ENCODE results near the gene SDHB. TPM values are rescaled to one million over a fixed set of nuclear protein-coding genes. Genes with fewer than 3 reads are reported as not detected.

The SDHB gene
- polyA plus RNA-seq, 1 donor (not counting 4 experiments of a cell fraction or from before 2014, with no cell fraction given) = 228 TPM

DNA sequence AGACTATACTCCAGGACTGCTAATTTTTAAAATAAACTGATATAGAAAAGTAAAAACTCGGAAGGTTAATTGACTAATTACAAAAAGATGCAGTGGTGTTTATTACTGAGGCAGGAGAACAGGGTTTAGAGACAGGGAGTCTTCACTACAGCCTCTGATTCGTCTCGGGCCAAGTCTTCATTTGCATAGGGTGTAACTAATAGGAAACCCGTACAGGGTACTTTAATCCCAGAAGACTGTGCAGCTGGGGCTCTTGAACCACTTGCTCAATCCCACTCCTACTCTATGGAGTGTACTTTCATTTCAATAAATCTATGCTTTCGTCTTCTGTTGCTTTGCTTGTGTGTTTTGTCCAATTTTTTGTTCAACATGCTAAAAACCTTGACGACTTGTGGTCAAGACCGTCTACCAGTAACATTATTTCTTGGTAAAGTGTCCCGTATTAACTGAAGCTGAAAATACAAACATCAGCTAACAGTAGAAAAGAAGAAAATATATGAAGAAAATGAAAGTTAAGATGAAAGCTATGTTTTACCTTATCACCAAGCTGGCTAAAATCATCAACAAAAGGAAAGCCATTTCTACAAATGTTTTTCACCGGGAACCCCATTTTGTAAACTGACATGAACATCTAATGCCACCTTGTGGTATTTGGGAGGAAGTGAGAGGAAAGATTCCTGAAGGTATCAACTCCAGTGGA, 8.0 kb downstream of the SDHB start:
- H3K4me3 ChIP-seq (ENCODE audit: control insufficient read depth in 2 of 3, extremely low read depth in 1 of 3, insufficient read depth in 2 of 3, low read depth in 1 of 3, low read length in 3 of 3) = no peak overlapping the region
- H3K9me3 ChIP-seq (ENCODE audit: control insufficient read depth, low read depth, low read length) = no peaks in the 10 kb centered on the region
- peaks cover 4% of the 10 kb centered on the region for H3K4me1 ChIP-seq (ENCODE audit: control insufficient read depth, extremely low read depth, insufficient read depth, low read length)
- peaks cover 12 to 18% of the 10 kb centered on the region in 2 experiments for H3K36me3 ChIP-seq (ENCODE audit: control insufficient read depth in 2 of 2, extremely low read depth in 1 of 2, insufficient read depth in 2 of 2, low read length in 2 of 2)
- TF ChIP-seq, protein P1, sequence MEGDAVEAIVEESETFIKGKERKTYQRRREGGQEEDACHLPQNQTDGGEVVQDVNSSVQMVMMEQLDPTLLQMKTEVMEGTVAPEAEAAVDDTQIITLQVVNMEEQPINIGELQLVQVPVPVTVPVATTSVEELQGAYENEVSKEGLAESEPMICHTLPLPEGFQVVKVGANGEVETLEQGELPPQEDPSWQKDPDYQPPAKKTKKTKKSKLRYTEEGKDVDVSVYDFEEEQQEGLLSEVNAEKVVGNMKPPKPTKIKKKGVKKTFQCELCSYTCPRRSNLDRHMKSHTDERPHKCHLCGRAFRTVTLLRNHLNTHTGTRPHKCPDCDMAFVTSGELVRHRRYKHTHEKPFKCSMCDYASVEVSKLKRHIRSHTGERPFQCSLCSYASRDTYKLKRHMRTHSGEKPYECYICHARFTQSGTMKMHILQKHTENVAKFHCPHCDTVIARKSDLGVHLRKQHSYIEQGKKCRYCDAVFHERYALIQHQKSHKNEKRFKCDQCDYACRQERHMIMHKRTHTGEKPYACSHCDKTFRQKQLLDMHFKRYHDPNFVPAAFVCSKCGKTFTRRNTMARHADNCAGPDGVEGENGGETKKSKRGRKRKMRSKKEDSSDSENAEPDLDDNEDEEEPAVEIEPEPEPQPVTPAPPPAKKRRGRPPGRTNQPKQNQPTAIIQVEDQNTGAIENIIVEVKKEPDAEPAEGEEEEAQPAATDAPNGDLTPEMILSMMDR (optimal IDR thresholded peaks at IDR 0.05 in 1 of 3, IDR thresholded peaks at IDR 0.05 in 1 of 3, conservative IDR thresholded peaks at IDR 0.05 in 1 of 3; ENCODE audit: extremely low read depth in 1 of 3, insufficient read depth in 2 of 3, low read length in 3 of 3) = peak; percentile 39 to 72 (median 60)
- TF ChIP-seq EZH2 (IDR thresholded peaks at IDR 0.05; ENCODE audit: low read length) = no peak
- FAIRE-seq = peak; percentile 72
- dilution Hi-C loops (cut with MboI; ENCODE audit: extremely low pct_ligation_motif_present, low sequenced_read_pairs) = no loop called here
- no peaks in the 10 kb centered on the region for H3K9me1 ChIP-seq (ENCODE audit: control insufficient read depth, extremely low read depth, insufficient read depth, low read length)
- H2AFZ ChIP-seq (ENCODE audit: control insufficient read depth, low read length) = no peak overlapping the region
- H3K27ac ChIP-seq (ENCODE audit: control insufficient read depth, insufficient read depth, low read length) = peak overlapping the region; percentile 10
- no peaks in the 10 kb centered on the region for H3K27me3 ChIP-seq (ENCODE audit: control insufficient read depth, extremely low read depth, insufficient read depth, low read length)
- H3K9ac ChIP-seq (ENCODE audit: control insufficient read depth, extremely low read depth, insufficient read depth, low read length) = no peak overlapping the region
- peaks cover 45% of the 10 kb centered on the region for H3K79me2 ChIP-seq (ENCODE audit: control insufficient read depth, insufficient read depth, low read length)
- no peaks in the 10 kb centered on the region for H4K20me1 ChIP-seq (ENCODE audit: control insufficient read depth, extremely low read depth, insufficient read depth, low read length)
- H3K4me2 ChIP-seq (ENCODE audit: control insufficient read depth, extremely low read depth, insufficient read depth, low read depth, low read length) = peak overlapping the region; percentile 57
- DNase-seq (ENCODE audit: low read depth, low spot score) = peak; percentile 9

DNA sequence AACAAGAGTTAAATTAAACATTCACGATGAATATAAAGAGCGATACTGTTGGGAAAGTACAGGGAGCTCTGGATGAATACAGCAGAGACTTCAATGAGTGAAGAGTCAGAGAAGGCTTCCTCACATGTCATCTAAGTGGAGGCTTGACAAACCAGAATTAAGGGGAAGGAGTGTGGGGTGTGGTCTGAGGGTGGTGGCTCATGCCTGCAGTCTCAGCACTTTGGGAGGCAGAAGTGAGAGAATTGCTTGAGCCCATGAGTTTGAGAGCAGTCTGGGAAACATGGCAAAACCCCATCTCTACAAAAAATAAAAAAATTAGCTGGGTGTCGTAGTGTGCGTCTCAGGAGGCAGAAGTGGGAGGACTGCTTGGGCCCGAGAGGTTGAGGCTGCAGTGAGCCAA, 8.7 kb downstream of the SDHB start:
- Histone ChIP-seq H3K4me1 (ENCODE audit: control insufficient read depth, extremely low read depth, insufficient read depth, low read length) (peaks cover 4% of the 10 kb centered on the region), H3K9me1 (ENCODE audit: control insufficient read depth, extremely low read depth, insufficient read depth, low read length) (no peaks in the 10 kb centered on the region), H3K36me3 (ENCODE audit: control insufficient read depth in 2 of 2, extremely low read depth in 1 of 2, insufficient read depth in 2 of 2, low read length in 2 of 2) (peaks cover 14 to 18% of the 10 kb centered on the region in 2 experiments), H3K27ac (ENCODE audit: control insufficient read depth, insufficient read depth, low read length) (no peak overlapping the region), H3K9me3 (ENCODE audit: control insufficient read depth, low read depth, low read length) (no peaks in the 10 kb centered on the region), H2AFZ (ENCODE audit: control insufficient read depth, low read length) (no peak overlapping the region), H3K4me3 (ENCODE audit: control insufficient read depth in 2 of 3, extremely low read depth in 1 of 3, insufficient read depth in 2 of 3, low read depth in 1 of 3, low read length in 3 of 3) (no peak overlapping the region), H4K20me1 (ENCODE audit: control insufficient read depth, extremely low read depth, insufficient read depth, low read length) (no peaks in the 10 kb centered on the region), H3K9ac (ENCODE audit: control insufficient read depth, extremely low read depth, insufficient read depth, low read length) (no peak overlapping the region), H3K4me2 (ENCODE audit: control insufficient read depth, extremely low read depth, insufficient read depth, low read depth, low read length) (no peak overlapping the region), H3K79me2 (ENCODE audit: control insufficient read depth, insufficient read depth, low read length) (peaks cover 43% of the 10 kb centered on the region), H3K27me3 (ENCODE audit: control insufficient read depth, extremely low read depth, insufficient read depth, low read length) (no peaks in the 10 kb centered on the region)
- dilution Hi-C loops (cut with MboI; ENCODE audit: extremely low pct_ligation_motif_present, low sequenced_read_pairs) = no loop called here
- no peak for DNase-seq (ENCODE audit: low read depth, low spot score)
- FAIRE-seq = no peak
- TF ChIP-seq, protein P1 (optimal IDR thresholded peaks at IDR 0.05 in 1 of 3, IDR thresholded peaks at IDR 0.05 in 1 of 3, conservative IDR thresholded peaks at IDR 0.05 in 1 of 3; ENCODE audit: extremely low read depth in 1 of 3, insufficient read depth in 2 of 3, low read length in 3 of 3) = no peak
- no peak for TF ChIP-seq EZH2 (IDR thresholded peaks at IDR 0.05; ENCODE audit: low read length)

Data from keratinocyte (primary cell).